Fibroblast of skin of left biceps (primary cell): Measurements from ENCODE around the gene UNC5A.

Experiments used
- DNase-seq, 2 experiments: peaks; one replicate each; pipeline ENCODE4 v3.0.0-alpha.2; 2013; ENCODE audit warnings: low read depth in 2 of 2

The UNC5A gene

DNA sequence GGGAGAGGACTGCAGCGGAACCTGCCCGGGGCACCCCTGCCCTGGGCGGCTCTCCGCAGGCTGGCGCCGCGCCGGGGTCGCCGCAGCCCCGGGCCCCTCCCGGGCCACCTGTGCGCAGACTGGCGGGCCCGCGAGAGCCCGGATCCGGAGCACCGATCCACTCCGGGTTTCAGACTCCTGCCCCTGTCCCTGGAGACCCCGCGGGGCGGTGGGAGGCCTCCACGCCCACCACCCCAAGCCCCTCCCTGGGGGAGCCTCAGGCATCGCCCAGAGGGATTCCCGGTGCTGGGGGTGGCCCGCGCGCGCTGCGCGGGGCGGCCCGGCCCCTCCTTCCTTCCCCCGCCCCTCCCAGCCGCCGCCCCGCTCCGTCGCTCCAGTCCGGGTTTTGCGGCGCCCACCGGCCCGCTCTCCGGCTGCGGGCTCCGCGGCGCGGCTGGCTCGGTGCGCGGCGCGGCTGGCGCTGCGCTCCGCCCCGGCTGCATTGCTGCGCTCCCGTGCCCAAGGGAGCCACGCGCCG lies at the start of gene UNC5A:
Gene UNC5A (plus strand): TSS at position 479 of the 517 bp plus-strand sequence. CDS start 192 bp downstream, outside the sequence.
- DNase-seq = peak in 1 of 2 experiments; percentile 13

DNA sequence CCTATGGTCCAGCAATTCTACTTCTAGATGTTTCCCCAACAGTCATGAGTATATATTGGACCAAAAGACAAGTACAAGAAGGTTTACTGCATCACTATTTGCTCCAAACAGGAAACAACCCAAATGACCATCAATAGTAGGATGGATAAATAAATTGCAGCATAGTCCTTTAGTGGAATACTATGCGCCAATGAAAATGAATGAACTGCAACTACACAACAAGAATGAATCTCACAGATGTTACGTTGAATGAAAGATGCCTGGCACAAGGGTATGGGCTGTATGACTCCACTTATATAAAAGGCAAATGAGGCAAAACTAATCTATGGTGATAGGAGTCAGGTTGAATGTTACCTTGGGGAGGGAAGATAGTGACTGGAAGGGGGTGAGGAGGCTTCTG lies 48.6 kb upstream of the UNC5A start:
- no peak for DNase-seq

DNA sequence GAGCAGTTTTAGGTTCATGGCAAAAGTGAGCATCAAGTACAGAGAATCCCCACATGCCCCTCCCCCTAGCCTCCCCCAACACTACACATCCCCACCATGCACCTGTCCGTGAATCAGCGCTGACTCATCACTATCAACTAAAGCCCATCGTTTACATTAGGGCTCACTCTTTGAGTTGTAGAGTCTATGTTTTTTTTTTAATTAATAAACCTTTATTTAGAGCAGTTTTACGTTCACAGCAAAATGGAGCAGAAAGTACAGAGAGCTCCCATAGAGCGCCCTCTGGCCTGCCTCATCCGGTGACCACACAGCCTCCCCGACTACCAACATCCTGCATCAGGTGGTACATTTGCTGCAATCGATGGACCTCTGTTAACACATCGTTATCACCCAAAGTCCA lies 47.9 kb upstream of the UNC5A start:
- no peak for DNase-seq

DNA sequence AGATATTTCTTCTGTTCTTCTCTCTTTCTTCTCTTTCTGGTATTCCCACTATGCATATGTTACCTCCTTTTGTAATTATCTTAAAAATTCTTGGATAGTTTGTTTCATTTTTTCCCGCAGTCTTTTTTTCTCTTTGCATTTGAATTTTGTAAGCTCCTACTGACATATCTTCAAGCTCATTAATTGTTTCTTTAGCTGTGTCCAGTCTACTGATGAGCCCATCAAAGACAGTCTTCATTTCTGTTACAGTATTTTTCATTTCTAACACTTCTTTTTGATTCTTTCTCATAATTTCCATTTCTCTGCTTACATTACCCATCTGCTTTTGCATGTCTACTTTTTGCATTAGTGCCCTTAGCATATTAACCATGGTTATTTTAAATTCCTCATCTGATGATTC lies 44.7 kb upstream of the UNC5A start:
- no peak for DNase-seq

DNA sequence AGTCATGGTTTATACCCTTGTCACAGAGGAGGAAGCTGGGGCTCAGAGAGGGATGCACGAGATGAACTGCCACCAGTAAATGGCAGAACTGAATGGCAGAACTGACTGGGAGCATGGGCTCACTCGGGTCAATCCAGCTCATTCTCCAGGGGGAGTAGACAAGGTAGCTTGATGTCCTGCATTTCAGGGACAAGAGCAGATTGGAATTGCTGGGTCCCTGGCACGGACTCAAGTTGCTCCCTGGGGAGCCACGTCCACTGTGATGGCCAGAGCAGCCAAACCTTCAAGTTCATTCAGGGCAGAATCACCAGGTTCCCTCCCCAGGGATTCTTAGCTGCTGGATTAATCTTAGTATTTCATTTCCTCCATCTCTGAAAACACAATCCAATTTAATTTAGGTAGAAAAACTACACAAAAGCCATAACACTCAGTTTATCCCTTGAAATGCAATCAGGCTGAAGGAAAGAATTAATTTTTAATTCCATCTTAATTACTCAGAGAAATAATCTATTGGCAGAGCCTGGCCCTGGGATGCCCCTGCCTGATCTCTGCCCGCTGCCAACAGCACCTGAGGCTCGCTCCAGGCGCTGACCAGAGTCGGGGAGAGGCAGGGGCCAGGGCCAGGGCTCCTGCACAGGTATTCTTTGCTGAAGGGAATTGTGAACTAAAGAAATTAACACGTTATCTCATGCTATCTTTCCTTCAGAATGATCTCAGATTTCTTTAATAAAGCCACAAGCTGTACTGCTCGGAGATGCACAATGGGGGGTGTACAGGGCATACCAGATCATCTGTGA lies 42.0 kb upstream of the UNC5A start:
- DNase-seq = no peak

DNA sequence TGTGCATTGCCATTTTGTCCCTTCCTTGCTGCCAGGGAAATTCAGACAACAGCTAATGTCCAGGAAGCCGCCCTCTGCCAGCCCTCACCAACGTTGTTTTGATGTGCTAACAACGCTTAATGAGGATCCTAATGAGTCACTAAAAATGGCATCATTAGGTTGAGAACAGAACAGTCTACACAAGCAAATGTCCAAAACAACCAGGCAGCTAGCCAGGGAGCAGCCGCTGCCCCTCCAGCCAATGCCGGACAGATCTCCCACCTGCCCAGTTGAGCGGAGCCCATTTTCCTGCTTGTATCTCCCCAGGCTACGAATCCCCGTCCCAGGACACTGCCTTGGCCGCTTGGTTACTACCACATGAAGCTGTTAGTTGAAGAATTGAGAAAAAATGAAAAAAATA lies 40.4 kb upstream of the UNC5A start:
- no peak for DNase-seq

DNA sequence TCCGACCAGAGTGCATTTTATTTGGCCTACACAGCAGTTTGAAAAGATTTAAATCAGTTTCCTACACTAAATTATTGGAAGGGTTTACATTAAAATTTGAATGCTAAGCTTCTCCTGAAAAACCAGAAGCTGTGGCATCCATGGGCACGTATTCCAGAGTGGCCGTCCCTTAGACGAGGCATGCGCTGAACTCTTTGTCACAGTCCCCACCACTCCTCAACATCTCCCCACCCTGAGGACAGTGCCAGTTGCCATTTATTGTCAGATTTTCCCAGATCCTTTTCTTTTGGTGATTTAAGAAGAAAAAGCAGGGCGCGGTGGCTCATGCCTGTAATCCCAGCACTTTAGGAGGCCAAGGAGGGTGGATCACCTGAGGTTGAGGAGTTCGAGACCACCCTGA lies 39.9 kb upstream of the UNC5A start:
- DNase-seq = no peak

DNA sequence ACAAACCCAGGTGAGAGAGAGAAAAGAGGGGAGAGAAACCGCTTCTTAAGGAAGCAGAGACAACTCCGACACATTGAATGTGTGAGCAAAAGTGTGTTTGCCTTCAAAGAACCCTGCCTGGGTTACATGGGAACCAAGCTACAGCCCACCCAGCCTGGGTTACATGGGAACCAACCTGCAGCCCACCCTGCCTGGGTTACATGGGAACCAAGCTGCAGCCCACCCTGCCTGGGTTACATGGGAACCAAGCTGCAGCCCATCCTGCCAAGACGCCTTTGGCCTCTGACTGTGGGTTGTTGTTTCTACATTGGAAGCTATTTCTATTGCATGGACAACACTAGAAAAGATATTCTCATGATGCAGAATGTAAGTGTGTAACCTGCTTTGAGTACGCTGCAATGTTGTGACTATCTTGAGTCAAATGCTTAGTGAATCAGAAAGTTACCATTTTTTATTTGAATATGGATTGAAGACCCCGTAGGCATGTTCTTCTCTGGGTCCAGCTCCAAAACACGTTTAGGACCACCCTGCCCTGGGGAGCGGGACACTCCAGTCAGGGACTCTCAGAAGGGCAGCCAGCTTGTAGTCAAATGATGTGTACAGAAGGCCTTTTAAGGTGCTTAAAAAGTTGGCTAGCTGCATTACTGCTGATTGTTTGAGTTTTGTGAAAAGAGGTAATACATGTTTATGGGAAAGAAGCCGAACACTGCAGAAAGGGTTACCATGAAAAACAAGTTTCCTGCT lies 39.1 kb upstream of the UNC5A start:
- no peak for DNase-seq

DNA sequence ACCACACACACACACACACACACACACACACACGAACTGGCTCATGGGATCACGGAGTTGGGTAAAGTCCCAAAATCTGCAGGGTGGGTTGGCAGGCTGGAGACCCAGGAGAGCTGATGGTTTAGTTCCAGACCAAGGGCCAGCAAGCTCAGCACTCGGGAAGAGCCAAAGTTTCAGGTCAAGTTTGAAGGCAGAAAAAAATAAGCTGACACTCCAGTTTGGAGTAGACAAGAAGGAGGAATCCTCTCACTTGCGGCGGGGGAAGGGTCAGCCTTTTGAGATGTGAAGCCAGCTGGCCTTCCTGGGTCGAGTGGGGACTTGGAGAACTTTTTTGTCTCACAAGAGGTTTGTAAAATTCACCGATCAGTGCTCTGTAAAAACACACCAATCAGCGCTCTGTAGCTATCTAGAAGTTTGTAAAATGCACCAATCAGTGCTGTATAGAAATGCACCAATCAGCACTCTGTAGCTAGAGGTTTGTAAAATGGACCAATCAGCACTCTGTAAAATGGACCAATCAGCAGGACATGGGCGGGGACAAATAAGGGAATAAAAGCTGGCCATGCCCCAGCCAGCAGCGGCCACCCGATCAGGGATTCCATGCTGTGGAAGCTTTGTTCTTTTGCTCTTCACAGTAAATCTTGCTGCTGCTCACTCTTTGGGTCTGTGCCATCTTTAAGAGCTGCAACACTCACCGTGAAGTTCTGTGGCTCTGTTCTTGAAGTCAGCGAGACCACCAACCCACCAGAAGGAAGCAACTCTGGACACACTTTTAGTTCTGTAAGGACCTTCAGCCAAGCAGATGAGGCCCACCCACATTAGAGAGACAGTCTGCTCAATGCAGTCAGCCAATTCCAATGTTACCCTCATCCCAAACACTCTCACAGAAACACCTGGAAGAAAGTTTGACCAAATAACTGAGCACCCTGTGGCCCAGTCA lies 37.8 kb upstream of the UNC5A start:
- DNase-seq = no peak

DNA sequence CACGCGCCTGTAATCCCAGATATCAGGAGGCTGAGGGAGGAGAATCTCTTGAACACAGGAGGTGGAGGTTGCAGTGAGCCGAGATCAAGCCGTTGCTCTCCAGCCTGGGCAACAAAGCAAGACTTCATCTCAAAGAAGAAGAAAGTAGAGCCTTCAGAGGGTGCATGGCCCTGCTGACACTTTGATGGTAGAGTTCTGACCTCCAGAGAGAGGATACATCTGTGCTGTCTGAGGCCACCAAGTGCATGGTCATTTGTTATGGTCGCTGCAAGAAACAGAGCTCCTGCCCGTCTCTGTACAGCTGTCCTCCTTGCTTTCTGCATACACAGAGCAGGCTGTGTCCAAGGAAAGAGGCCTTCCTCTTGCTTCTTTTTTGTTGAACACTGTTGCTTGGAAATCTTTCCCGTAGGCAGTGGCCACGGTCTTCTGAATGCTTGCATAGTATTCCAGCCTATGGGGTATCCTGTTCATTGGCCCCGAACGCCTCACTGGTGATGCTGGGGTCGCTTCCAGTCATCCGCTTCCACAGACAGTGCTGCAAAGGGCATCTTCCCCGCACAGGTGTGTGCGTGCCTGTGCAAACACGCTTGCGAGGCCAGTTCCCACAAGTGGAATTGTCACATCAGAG lies 36.8 kb upstream of the UNC5A start:
- no peak for DNase-seq

DNA sequence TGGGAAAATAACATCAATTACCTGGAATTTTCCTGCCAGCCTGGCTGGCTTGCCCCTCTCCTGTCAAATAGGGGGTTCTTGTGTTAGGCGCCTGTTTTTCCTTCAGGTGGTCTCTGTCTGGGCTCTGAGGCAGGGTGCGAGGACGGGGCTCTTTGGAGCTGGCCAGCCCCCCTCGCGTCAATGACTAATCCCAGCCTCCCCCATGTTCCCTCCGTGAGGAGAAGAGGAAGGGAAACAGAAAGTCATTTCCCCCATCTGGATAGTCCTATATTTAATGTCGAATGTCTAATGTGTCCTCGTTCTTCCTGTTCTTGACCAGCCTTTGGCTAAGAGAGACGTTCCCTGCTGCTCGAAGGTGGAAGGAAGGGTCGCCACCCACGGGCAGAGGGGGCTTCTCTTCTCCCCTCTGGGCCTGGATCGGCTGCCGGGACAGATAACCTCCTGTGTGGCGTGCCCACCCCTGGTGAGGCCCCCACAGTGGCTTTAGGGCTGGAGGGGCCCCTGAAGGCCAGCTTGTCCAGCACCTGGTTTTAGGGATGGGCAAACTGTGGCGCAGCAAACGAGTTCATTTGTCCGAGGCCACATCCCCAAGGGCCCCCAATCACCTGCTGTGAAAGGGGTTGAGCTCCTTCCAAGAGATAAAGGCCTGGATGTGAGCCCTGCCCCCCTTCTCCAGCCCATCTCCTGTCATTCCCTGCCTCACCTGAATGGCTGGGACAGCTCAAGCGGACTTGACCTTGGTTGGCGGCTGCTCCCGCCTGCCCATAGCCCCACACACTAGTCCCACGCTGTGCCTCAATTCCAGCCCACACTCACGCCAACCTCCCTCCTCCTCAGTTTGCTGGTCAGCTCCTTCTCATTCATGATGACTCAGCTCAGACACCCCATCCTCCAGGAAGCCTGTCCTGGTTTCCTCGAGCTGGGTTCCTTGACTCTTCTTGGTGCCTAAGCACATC lies 35.9 kb upstream of the UNC5A start:
- no peak for DNase-seq

DNA sequence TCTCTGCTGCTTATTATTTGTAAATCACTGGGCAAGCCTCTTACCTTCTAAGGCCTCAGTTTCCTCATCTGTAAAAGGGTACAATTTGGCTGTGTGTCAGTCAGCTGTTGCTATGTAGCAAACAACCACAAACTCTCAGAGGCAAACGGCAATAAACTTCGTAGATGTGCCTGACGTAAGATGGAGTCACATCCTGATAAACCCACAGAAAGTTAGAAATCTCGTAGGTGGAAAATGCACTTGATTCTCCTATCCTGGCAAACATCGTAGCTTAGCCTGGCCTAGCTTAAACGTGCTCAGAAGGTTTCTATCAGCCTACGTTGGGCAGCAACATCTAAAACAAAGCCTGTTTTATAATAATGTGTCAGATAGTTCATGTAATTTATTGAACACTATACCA lies 35.0 kb upstream of the UNC5A start:
- no peak for DNase-seq

DNA sequence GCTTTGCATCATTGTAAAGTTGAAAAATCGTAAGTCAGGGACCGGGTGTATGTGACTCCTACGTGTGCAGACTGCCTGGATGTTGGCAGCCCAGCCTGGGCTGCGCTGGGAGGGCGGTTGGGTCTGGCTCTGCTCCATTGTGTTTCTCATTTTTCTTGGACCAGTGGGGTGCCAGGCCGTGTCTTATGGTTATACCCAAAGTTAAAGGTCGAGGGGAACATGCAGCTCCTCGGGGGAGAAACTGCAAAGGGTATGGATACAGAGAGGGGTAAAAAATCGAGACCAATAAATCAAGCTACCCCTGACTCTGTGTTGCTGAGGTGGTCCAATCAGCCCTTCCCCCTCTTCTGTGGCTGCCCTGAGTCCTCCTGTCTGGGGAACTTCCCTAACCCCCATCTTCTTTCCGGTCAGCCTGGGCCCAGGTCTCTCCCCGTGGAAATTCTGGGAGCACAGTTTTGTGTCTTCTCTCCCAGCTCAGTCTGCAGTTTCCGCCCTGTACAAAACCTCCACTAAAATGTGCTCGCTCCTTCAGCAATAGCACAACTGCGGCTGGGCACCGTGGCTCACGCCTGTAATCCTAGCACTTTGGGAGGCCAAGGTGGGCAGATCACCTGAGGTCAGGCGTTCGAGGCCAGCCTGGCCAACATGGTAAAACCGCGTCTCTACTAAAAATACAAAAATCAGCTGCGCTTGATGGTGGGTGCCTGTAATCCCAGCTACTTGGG lies 34.1 kb upstream of the UNC5A start:
- no peak for DNase-seq

DNA sequence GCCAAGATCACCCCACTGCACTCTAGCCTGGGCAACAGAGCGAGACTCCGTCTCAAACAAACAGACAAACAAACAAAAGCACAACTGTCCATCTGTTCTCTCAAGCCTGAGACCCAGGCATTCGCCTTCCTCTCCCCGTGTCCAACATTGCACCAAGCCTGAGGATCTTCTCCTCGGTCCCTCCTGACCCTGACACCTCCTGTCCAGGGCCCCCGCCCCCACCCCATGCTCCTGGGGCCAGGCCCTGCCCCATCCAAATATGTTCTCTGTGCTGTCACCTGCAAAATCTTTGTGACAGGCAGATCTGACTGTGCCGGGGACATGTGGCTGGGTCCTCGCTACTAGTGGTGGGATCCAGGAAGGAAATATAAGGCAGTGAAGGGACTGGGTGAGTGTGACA lies 33.4 kb upstream of the UNC5A start:
- DNase-seq = no peak

DNA sequence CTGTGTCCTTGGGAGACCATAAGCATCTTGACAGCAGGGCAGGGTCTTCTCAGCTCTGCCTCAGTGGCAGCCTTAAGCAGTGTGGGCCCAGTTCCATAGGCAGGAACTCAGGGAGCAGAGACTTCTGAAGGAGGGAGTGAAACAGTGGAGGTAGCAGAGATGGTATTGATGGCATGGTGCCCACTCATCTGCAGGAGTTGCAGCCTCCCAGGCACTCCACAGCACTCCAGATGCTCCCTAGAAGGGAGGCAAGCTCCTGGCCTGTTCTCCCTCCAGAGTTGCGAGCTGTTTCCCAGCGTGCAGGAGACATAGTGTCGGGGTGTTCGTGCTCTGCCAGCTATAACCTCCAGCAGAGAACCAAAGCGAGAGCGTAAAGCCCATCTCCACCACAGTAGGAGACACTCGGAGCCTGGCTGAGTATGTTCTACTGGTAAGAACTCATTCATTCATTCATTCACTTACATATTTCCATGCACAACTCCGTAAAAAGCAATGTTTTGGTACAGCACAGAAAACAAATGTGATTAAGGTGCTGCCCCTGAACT lies 31.4 kb upstream of the UNC5A start:
- no peak for DNase-seq

DNA sequence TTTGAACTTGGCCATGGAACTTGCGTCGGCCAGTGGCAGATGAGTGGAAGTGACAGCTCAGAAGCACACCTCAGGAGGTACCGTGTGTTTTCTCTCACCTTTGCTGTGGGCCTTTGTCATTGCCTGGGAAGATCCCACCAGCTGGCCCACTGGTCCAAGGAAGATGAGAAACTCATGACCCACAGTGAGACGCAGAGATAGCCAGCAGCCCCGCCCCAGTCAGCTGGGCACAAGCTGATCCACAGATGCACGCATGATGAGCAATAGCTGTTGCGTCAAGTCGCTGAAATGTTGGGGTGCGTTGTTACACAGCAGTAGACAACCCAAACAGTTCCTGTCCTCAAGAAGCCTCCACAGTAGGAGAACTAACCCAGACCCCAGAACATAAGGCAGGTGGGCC lies 30.8 kb upstream of the UNC5A start:
- DNase-seq = no peak

DNA sequence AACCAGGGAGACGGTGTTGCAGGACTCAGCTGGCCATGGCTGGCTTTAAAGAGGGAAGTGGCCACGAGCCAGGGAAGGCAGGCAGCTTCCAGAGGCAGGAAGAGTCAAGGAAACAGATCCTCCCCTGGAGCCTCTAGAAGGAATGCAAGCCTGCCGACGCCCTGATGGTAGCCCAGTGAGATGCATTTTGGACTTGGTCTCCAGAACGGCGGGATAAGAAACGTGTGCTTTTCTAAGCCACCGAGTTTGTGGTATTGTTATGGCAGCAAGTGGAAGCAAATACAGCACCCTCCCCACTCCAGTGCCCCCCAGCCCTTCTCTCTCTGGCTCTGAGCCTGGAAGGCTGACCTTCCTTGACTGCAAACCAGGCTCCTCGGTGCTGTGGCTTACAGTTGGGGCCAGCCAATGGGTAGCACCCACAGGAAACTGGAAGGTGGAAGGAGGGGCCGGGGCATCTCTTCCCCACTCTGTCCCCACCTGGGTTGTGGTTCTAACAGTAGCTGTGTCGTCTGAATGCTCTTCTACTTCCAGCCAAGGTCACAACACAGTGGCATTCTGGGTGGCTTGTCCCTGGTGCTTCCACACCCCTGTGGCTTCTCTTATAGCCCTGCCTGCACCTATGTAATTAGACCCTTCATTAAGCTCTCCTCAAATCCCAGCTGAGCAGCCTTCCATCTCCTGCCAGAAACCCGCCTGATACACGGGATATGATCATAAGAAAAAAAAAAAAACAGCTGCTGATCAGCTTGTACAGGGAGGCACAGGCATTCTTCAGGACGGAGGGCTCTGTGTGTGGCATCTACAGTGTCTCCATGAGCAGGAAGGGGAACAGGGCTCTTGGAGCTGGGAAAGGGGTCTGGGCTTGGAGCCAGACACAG lies 29.9 kb upstream of the UNC5A start:
- DNase-seq = no peak

DNA sequence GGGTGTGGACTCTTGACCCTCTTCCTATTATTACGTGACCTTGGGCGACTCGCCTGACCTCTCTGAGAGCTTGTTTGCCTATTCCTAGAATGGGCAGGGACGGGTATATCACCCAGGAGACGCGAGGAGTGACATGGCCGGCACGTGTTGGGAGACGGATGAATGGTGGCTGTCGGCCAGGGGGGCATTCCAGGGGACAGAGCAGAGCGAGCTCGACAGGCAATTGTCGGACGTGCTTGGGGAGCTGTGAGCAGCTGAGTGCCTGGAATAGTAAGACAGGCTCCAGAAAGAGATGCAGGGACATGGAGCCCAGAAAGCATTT lies 29.3 kb upstream of the UNC5A start:
- no peak for DNase-seq
